Left ventricle myocardium inferior (tissue), 1 donor: Measurements from ENCODE around the gene ULK4. TPM values are rescaled to one million over a fixed set of nuclear protein-coding genes. Genes with fewer than 3 reads are reported as not detected.
"Not testable (repeated sequence)": the region's sequence is repeated elsewhere in the genome, so short reads cannot be mapped to it uniquely, and the experiment has no call there.

Source experiments
- DNase-seq: peaks from one replicate; pipeline ENCODE4 v3.0.0-alpha.2; 2020
- H3K27ac ChIP-seq: fragments of 200-600 bp; replicated peaks from 2 replicates; pipeline ENCODE4 v1.8.0; 2021
- H3K27me3 ChIP-seq: fragments of 200-600 bp; 2 replicates; pipeline ENCODE4 v1.8.0; 2021; ENCODE audit warnings: low read depth
- H3K36me3 ChIP-seq: fragments of 200-600 bp; 2 replicates; pipeline ENCODE4 v1.8.0; 2021
- H3K4me1 ChIP-seq: fragments of 200-600 bp; 2 replicates; pipeline ENCODE4 v1.8.0; 2021
- H3K4me3 ChIP-seq: fragments of 200-600 bp; 2 replicates; pipeline ENCODE4 v1.8.0; 2021; ENCODE audit warnings: mild to moderate bottlenecking, moderate library complexity
- H3K9me3 ChIP-seq: fragments of 200-600 bp; replicated peaks from 2 replicates; pipeline ENCODE4 v1.8.0; 2021
- intact Hi-C: fragments of 100-400 bp; cut with micrococcal nuclease; formaldehyde crosslinking; loops from one replicate; pipeline ENCODE4 v1.11.0; 2022
- total RNA-seq: library from RNA; stranded (reverse); fragmentation: NEBNext Ultra II Directional; extraction: Animal tissue kit (Norgen Biotek cat#: 25700); gene quantifications from one replicate; pipeline ENCODE4 v1.2.1, GENCODE V29; 2021
- TF ChIP-seq, protein P1 (sequence below): fragments of 200-600 bp; IDR thresholded peaks from 2 replicates; pipeline ENCODE4 v1.8.0; 2021; ENCODE audit warnings: antibody characterized with exemption, mild to moderate bottlenecking, borderline replicate concordance
- donor health status: DM: no; HTN: yes; CAD: no; lungs with severe emphysema.

ULK4 gene
- total RNA-seq, 1 donor from 2014 or later: 1.8 TPM

DNA sequence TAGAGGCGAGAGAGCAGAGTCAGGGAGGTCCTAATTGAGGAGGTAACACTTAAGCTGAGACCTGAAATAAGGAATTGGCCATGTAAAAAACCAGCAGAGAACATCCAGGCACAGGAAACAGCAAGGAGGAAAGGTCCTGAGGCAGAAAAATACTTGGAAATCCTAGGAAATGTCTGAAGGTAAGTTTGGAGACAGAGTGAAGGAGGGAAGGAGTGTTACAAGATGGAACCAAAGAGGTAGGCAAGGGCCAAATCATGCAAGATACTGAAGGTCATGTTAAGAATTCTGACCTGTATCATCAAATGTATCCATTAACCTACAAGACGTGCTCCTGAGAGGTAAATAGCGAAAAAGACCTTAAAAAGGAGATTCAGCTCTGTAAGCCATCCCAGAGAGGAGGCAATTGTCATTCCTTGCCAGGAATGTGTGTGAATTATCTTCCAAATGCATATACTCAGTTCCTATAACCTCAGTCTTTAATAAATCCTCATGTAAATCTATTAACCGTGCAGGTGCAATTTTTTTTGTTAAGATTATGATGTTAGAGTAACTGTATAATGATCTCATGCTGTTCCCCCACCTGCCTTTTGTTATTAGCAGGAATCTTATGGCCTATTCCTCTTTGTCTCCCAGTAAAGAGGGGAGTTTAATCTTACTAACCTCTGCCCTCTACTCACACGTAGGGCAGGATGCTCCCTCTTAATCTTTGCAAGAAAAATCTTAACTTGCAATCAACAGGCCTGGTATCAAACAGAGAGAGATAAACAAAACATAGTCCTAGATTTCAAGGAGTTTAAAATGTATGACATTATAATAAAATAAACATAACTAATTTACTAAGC is 166.9 kb downstream of the ULK4 start:
- no peaks in the 10 kb centered on the region for H3K27me3 ChIP-seq
- DNase-seq: no peak
- H3K4me1 ChIP-seq: no peaks in the 10 kb centered on the region
- no peaks in the 10 kb centered on the region for H3K9me3 ChIP-seq
- intact Hi-C loops: no loop called here
- TF ChIP-seq, protein P1, sequence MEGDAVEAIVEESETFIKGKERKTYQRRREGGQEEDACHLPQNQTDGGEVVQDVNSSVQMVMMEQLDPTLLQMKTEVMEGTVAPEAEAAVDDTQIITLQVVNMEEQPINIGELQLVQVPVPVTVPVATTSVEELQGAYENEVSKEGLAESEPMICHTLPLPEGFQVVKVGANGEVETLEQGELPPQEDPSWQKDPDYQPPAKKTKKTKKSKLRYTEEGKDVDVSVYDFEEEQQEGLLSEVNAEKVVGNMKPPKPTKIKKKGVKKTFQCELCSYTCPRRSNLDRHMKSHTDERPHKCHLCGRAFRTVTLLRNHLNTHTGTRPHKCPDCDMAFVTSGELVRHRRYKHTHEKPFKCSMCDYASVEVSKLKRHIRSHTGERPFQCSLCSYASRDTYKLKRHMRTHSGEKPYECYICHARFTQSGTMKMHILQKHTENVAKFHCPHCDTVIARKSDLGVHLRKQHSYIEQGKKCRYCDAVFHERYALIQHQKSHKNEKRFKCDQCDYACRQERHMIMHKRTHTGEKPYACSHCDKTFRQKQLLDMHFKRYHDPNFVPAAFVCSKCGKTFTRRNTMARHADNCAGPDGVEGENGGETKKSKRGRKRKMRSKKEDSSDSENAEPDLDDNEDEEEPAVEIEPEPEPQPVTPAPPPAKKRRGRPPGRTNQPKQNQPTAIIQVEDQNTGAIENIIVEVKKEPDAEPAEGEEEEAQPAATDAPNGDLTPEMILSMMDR: no peak
- H3K36me3 ChIP-seq: no peaks in the 10 kb centered on the region
- no peak overlapping the region for H3K4me3 ChIP-seq
- no peak overlapping the region for H3K27ac ChIP-seq

DNA sequence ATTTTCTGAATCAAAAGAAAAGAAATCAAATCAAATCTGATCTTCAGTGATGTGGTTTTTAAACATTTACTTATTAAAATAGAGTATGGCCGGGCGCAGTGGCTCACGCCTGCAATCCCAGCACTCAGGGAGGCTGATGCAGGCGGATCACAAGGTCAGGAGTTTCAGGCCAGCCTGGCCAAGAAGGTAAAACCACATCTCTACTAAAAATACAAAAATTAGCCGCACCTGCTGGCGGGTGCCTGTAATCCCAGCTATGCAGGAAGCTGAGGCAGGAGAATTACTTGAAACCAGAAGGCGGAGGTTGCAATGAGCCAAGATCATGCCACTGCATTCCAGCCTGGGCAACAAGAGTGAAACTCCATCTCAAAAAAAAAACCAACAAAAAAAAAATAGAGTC is 169.1 kb downstream of the ULK4 start:
- Histone ChIP-seq H3K27me3 (no peaks in the 10 kb centered on the region), H3K27ac (no peak overlapping the region), H3K4me1 (peaks cover 6% of the 10 kb centered on the region), H3K36me3 (no peaks in the 10 kb centered on the region), H3K4me3 (no peak overlapping the region), H3K9me3 (no peaks in the 10 kb centered on the region)
- intact Hi-C loops: no loop called here
- no peak for DNase-seq
- TF ChIP-seq, protein P1: no peak

DNA sequence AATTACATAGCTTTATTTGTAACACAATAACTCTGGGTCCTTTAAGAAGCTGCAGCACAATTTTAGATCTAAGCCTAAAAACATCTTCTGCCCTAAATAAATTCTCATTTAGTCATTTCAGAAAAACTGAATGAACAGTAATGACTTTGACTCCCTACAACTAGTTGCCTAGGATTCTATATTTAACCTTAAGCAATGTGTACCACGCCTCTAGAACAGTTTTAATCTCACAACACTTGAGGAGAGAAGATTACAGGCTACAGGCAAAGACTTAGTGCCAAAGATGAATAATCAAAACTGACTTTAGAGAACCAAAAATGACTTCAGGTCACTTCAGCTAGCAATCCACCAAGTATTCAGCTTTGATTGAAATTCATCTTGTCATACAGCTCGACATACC is 192.8 kb downstream of the ULK4 start:
- no peaks in the 10 kb centered on the region for H3K36me3 ChIP-seq
- H3K9me3 ChIP-seq: peaks cover 4% of the 10 kb centered on the region
- no peaks in the 10 kb centered on the region for H3K27me3 ChIP-seq
- no peak for DNase-seq
- no peak overlapping the region for H3K27ac ChIP-seq
- TF ChIP-seq, protein P1: no peak
- H3K4me1 ChIP-seq: peaks cover 6% of the 10 kb centered on the region
- no peak overlapping the region for H3K4me3 ChIP-seq
- intact Hi-C loops: no loop called here

DNA sequence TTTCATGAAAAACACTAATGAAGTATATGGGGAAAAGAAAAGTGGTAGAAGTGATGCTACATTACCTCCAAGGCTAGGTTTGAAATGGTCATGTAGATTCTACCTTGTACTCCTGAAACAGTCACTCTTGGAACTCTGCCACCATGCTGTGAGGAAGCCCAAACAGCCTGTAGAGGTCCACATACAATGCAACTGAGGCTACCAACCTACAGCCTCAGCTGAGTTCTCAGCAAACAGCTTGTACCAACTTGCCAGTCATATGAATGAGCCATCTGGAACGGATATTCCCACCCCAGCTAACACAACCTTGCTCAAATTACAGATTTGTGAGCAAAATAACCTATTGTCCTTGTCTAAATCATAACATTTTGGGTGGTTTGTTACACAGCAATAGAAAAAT is 193.5 kb downstream of the ULK4 start:
- intact Hi-C loops: no loop called here
- no peak overlapping the region for H3K4me3 ChIP-seq
- H3K27me3 ChIP-seq: no peaks in the 10 kb centered on the region
- H3K4me1 ChIP-seq: peaks cover 6% of the 10 kb centered on the region
- TF ChIP-seq, protein P1: no peak
- DNase-seq: no peak
- no peaks in the 10 kb centered on the region for H3K36me3 ChIP-seq
- H3K9me3 ChIP-seq: no peaks in the 10 kb centered on the region
- H3K27ac ChIP-seq: no peak overlapping the region

DNA sequence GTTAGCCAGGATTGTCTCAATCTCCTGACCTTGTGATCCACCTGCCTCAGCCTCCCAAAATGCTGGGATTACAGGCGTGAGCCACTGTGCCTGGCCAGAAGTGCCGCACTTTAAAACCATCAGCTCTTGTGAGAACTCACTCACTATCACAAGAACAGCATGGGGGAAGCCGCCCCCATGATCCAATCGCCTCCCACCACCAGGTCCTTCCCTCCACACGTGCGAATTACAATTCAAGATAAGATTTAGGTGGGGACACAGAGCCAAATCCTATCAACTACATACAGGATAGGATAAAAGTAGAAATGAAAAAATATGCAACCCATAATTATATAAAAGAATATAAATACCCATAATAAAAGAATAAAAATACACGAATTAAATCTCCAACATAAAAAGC is 199.0 kb downstream of the ULK4 start:
- intact Hi-C loops, H3K4me1 ChIP-seq, H3K4me3 ChIP-seq, H3K36me3 ChIP-seq, H3K27me3 ChIP-seq, H3K27ac ChIP-seq, H3K9me3 ChIP-seq, DNase-seq: not testable (repeated sequence)

DNA sequence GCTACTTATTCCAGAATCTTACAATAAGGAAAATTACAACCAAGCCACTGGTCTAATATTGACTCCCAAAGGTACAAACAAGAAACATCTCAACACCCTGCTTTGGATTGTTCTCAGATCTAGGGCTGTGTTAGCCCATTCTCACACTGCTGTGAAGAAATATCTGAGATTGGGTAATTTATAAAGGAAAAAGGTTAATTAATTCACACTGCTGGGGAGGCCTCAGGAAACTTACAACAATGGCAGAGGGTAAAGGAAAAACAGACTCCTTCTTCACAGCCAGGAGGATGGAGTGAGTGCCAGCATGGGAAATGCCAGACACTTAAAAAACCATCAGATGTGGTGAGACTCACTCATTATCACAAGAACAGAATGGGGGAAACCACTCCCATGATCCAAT is 208.3 kb downstream of the ULK4 start:
- DNase-seq: no peak
- Histone ChIP-seq H3K9me3 (no peaks in the 10 kb centered on the region), H3K4me3 (no peak overlapping the region), H3K27me3 (no peaks in the 10 kb centered on the region), H3K4me1 (no peaks in the 10 kb centered on the region), H3K27ac (no peak overlapping the region), H3K36me3 (no peaks in the 10 kb centered on the region)
- intact Hi-C loops: no loop called here
- TF ChIP-seq, protein P1: no peak
